ENCODE results near the gene MCU. TPM values are rescaled to one million over a fixed set of nuclear protein-coding genes. Genes with fewer than 3 reads are reported as not detected.
"Not testable (repeated sequence)": the region's sequence is repeated elsewhere in the genome, so short reads cannot be mapped to it uniquely, and the experiment has no call there.

The MCU gene
- total RNA-seq, 1 donor from 2014 or later, result 40.9 TPM

DNA sequence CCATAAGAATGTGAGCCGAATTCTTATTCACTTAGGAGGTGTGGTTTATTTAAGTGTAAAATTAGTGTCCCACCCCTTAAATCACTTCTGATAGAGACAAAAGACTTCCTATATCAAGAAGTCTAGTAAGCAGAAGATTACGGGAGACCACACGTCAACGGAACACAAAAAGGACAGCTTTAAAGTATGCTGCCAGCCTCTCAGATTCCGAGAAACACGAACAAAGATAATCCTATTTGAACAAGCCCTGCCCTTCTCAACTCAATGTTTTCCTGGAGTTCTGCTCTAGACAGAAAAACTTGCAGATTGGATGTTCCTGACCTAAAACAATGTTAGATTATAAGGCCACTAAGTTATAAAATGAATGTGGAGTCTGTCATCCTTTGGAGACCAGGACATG, 4.9 kb upstream of the MCU start:
- no peak for DNase-seq (ENCODE audit: low spot score)

DNA sequence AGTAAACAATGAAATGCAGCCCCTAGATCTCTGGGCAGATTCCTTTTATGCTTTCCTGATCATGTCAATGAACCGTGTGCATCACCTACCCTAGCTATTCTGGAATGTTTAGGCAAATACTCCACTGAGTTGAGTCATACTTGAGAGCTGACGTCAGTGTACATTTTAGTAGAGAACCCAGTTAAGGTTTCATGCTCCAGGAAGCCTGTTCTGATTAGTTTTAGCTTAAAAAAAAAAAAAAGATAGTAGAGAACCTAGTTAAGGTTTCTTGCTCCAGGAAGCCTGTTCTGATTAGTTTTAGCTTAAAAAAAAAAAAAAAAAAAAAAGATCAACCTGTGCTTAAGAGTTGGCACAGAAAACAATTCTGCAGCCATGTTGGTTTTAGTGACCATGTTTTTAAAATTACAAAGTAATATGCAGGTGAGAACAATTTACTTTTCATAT, 3.7 kb upstream of the MCU start:
- peak; percentile 34 for DNase-seq (ENCODE audit: low spot score)

DNA sequence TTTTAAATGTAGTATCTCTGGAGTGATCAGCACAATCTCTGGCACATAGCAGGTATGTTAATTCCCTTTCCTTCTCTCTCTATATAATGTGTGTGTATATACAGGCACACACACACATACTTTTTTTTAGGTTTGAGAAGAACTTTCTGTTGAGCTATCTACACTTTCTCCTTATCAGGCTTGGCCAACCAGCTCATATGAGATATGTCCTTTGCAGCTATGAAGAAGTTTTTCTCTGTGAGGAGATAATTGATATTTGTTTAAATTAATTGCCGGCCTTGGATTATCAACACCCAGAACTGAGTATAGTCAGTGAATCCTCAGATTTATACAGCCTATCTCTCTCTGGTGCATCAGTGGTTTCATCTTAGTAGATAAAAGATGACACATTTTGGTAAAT, 2.3 kb upstream of the MCU start:
- DNase-seq (ENCODE audit: low spot score), result no peak

DNA sequence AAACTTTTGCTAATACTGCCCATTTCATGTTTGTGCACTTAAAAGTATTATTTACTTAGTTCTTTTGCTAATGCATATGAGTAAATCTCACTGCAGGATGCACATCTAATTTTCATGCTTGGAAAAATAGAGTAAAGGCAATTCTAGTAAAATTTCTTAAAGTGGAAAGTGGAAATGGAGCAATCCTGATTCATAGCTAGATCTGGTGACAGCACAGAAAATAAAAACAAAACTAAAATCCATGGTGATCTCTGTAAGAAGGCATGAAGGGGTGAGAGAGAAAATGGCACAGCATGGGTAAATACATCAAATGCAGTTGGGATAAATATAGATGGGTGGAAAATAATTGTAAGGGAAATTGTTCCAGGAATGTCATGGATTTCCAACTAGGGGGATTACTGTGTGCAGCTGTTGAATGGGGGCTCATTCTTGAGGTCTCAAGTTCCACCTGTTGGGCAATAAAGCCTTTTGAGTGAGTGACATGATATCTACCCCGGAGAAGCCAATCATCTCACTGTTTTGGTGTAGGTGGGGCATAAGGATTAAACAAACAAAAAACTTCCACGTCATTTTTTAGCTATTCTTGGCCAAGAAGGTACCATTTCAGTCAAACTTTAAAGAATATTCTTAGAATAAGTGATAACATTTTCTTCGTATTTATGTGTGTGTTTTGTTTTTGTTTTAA, 1.7 kb upstream of the MCU start:
- DNase-seq (ENCODE audit: low spot score), result no peak

DNA sequence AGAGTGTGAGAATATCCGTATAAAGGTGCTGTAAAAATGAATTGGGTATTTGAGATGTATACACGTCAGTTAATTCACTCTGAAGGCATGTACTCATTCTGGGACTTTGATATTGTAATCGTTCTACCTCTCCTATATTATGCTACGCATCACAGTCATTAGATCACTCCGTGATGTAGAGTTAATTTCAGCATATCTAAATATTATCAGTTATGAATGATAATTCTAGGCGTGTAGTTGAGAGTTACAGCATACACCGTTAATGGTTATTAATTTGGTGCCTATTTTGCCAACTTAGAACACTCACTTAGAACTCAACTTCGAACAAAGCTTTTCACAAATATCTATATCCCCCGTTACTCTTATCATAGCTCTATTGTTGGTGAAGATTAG, 477 bp upstream of the MCU start:
- no peak for DNase-seq (ENCODE audit: low spot score)

DNA sequence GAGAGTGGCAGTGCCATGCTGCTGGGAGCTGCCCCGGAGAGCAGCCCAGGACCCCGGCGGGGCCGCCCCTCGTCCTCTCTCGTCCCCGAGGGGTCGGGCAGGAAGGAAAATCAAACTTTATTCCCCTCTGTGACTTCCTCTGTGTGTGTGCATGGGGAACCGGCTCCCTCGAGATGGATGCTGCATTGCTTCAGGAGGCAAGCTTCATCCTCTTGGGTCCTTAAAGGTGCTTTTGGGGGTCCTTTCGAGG, 726 bp downstream of the MCU start:
- DNase-seq (ENCODE audit: low spot score), result no peak

DNA sequence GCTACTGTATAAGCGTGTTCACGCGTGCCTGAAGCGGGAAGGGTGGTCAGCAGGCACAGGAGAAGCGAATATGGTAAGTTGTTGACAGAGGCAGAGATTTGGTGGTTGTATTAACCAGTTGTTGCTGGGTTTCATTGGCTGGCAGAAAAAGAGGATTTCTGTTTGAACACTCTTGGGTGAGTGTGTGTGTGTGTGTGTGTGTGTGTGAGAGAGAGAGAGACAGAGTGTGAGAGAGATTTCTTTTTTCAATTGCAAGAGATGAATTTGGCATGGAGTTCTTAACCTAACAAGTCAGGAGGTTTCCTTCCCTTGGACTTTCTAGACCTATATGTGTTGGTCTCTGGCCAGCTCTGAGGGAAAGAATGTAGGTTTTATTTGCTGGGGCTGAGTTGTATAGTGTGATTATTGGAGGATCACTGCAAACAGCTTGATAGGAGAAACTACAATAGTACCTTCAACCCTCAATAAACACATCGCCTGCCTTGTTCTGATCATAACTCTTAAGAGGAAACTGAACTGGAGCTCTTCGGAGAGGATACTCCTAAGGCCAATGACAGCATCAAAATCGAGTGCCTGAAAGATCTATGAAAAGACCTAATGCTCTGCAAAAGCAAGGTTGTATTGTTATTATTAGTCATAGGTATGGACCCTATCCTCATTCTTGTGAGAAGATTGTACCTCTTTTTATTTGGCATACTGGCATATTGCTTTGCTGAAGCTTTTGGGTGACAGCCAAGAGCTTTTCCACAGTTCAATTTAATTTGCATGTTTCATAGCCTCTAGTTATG, 1.2 kb downstream of the MCU start:
- DNase-seq (ENCODE audit: low spot score), result no peak

DNA sequence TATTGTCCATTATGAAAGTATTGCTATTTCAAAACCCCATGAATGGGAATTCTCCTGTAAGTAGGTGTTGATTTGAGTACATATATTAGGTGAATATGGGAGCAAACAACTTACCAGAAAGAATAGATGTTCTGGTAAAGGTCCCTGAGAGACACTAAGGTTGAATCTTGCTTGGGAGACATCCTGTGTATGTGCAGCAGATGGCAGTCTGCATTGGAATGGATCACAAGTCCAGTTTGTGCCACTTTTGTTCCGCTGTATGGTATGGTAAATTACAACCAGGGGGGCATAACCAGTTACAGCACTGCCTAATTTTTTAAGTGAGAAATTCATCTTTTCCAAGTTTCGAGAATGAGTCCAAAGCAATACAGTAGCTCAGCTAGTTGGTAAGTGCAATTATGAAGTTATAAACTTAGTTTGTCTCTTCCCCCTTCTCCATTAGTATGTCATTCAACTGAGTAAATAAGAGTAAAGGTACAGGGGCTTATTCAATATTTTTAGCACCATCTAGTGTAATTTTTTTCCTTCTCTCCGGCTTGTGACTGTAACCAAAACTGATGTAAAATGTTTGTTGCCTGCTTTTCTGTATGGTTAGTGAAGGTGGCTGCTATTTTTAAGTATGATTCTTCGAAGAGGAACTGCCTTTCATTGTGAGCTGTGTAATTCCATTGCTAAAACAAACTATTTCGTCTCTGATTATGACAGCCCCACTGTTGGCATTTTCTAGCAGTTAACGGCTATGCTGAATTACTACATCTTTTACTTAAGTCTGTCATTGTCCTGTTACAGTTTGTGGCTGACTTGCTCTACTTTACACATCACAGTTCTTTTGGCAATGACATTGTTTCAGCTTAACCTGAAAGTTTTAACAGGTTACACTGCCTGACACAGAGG, 2.8 kb downstream of the MCU start:
- peak; percentile 34 for DNase-seq (ENCODE audit: low spot score)

DNA sequence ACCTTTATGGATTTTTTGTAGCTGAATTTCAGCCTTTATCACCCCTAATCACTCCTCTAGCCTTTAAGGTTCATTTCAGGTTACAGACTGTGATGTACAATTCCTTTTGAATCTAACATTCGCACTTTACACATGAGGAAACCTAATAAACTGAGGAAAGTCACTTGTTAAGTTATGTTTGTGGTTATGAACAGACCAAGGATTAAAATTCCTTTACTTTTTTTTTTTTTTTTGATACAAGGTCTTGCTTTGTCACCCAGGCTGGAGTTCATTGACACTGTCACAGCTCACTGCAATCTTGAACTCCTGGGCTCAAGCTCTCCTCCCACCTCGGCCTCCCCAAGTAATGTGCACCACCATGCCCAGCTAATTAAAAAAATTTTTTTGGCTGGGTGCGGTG, 3.6 kb downstream of the MCU start:
- DNase-seq (ENCODE audit: low spot score), result no peak

DNA sequence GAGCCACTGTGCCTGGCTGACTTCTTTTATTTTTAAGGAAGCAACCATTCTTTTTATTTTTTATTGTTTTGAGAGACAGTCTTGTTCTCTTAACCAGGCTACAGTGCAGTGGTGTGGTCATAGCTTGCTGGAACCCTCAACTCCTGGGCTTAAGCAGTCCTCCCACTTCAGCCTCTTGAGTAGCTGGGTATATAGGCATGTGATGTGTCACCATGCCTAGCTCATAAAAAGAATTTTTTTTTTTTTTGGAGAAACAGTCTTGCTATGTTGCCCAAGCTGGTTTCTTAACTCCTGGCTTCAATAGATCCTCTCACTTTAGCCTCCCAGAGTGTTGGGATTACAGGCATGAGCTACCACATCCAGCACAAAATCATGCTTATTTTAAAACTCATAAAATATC, 5.8 kb downstream of the MCU start:
- no peak for DNase-seq (ENCODE audit: low spot score)

DNA sequence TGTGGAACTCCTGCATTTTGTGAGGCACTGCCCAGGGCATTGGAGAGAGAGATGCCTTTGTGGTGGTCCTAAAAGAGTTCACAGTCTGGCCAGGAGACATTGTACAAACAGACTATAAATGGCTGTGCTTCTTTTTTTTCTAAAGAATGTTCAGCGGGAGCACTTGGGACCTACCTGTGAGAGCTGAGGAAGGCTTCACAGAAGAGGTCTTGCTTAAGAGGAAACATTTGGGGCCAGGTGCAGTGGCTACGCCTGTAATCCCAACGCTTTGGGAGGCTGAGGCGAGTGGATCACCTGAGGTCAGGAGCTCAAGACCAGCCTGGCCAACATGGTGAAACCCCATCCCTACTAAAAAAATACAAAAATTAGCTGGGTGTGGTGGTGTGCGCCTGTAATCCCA, 10.5 kb downstream of the MCU start:
- DNase-seq (ENCODE audit: low spot score), result not testable (repeated sequence)

DNA sequence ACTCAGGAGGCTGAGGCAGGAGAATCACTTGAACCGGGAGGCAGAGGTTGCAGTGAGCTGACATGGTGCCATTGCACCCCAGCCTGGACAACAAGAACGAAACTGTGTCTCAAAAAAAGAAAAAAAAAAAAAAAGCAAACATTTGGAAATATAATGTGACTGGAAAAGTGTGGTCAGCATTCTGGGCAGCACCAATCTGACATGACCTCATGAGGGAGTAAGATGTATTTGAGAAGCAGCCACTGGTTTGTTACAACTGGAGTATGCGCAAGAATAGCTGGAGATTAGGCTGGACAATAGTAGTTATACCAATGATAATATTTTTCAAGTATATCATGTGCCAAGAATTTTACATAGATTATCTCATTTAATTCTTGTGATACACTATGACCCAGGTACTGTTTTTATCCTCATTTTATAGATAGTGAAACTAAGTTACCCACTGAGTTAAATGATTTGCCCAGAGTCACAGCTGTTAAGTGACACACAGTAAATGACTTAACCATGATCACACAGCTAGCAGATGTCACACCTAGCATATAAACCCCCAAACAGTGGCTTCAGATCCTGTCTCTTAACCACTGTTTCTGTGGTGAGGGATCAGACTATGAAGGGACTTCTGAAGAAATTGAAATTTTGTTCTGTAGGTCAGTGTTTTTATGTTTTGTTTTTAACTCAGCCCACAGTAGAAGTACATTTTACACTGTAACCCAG, 11.1 kb downstream of the MCU start:
- no peak for DNase-seq (ENCODE audit: low spot score)

DNA sequence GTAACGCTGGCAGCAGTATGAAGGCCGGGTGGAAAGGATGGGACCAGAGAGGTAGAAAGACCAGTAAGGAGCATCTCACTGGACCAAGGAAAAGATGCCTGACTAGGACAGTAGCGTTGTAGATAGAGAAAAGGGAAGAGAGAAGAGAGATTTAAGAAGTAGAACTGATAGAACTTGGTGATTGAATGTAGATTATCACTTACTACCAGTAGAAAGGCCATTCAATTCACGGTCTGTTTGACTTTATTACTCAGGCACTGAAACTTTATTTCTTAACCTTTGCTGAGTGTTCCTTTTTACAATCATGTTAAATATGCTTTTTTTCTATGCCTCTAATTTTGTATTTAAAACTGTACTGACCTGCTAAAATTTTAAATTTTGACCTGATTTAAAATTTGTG, 12.2 kb downstream of the MCU start:
- DNase-seq (ENCODE audit: low spot score), result no peak

DNA sequence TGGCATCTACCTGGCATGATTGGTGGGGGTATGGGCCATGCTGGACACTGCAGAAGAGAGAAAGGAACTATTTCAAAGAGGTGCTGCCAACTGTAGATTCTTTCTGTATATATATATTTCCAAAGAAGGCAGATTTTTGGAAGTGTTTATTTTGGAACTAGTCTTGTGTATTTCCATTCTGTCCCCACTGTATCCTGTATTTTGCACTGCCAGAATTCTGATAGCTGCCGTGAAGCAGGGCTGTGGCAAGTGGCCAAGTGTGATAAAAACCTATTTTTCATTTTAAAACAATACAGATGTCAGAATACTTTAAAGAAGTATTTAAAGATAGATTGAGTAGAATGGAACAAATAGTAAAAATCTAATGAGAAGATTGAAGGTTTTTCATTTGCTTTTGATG, 17.1 kb downstream of the MCU start:
- DNase-seq (ENCODE audit: low spot score), result no peak

DNA sequence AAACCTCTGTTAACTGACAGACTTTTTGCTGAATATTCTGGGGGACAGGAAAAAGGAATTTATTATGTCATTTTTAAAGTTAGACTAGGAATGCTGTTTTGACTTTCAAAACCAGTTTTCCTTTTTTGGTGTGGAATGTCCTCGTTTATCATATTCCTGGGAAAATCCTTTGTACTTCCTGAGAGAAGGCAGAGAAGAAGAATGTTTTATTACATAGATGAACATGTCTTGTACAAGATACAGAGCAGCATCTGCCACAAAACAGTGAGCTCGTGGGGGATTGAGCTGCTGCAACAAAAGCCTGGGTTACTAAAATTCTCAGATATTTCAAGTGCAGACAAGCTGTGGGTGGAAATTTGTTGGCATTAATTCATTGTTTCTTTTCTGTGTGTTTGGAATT, 20.2 kb downstream of the MCU start:
- no peak for DNase-seq (ENCODE audit: low spot score)

DNA sequence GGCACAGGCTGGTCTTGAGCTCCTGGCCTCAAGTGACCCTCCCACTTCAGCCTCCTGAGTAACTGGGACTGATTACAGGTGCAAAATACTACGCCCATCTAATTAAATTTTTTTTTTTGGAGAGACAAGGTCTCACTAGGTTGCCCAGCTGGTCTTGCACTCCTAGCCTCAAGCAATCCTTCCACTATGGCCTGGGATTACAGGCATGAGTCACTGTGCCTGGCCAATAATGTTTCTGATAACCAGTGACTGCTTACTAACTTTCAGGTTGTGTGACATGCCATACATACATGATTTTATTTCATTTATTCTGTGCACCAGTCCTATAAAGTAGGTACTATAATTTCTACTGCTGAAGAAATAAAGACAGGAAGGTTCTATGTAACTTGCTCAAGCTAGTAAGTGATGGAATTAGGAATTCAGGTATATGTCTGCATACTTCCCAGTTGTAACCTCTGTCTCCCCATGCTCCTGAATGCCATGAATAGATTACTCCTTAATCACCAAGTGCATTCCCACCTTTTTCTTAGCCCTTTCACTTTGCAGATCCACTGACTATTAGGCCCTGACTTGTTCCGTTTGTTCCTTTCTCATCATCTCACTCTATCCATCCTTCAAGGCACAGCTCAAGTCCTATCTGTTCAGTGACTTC, 28.1 kb downstream of the MCU start:
- DNase-seq (ENCODE audit: low spot score), result no peak

DNA sequence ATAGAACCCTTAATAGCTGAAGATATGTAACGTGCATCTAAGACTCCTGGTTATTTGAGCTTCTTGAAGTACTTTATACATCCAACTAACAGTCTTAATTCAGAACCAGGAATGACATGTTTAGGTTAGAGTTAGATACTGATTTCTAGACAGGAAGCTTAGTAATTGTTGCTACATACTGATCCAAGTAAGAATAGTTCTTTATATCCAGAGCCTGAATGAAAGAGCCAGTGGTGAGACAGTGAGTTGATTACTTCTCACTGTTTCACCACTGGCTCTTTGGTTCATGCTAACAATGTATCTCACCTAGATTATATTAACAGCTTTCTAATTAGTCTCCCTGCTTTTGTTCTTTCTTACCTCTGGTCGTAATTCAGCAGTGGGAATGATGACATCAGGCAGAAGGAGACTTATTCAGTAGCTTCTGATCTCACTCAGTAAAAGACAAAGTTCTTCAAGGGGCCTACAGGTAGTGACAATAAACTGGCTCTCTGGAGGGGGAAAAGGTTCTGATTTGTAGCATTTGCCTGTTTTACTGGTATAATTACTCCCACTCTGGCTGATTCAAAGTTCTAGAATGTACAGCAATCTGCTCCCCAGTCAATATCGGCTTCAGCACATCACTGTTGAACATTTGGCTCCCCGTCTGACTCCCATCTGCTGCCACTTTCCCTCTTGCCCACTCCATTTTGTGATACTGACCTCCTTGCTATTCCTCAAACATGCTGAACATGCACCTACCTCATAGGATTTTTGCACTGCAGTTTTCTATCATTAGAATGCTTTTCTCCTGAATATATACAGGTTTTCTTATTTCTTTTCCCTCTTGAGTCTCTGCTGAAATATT, 29.1 kb downstream of the MCU start:
- DNase-seq (ENCODE audit: low spot score), result no peak

DNA sequence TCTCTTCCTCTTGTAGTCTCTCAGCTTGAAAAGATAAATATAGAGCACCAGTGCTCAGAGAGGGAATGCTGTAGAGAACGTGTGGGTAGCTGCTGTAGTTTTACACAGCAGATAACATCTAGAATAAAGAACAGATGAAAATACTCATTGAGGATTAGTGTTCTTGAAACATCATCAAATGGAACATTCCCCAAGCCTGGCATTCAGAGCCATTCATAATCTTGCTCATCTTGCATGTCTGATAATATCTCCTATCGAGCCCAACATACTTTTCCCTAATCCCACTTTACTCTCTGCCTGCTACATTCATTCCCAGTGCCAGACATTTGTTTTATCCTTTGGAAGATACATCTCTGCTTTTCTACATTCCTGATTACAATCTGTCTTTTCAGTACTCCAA, 35.2 kb downstream of the MCU start:
- no peak for DNase-seq (ENCODE audit: low spot score)

DNA sequence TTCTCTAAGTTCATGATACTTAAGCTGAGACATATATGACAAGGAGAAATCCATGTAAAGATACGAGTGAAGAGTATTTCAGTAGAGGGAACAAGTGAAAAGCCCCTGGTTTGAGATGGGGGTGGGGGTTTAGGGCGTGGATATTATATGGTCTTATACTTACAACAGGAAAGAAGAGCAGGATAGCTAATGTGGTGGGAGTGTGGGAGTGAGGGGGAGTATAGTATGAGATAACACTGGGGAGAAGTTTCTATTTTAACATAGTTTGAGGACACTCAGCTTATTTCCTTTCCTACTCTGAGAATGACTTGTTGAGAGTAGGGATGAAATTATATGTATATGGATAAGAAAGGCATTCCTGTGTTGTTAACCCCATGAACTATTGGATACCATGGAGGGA, 36.5 kb downstream of the MCU start:
- no peak for DNase-seq (ENCODE audit: low spot score)

DNA sequence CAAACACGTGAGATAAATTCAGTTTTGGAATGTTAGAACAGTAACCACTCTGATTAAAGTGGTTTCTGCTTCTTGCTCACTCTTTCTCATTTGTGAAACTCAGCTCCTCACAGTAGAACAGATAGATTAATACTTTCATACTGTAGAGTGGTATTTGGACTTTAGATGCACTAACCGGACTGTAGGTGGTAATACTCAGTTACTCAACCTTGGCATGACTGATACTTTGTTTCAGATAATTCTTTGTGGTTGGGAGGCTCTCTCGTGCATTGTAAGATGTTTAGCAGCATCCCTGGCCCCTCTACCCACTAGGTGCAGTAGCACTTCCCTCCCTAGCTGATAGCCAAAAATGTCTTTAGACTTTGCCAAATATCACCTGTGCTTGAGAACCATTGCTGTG, 37.6 kb downstream of the MCU start:
- DNase-seq (ENCODE audit: low spot score), result no peak

DNA sequence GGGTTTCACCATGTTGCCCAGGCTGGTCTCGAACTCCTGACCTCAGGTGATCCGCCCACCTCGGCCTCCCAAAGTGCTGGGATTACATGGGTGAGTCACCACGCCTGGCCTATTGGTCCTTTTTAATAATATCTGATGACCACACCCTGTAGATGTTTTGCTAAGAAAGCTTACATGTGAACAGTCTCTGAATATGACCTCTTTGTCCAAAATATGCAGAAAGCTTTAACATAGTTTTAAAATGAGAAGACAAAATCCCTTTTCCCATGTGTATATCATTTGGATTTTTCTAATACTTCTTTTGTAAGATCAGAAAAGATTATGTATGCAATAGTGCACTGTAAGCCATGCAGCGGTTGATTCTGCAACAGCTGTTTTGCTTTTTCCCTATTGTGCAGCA, 38.5 kb downstream of the MCU start:
- DNase-seq (ENCODE audit: low spot score), result no peak
